Glutamatergic neuron (in vitro differentiated cells): ENCODE data around the gene SLC9A3. TPM values are rescaled to one million over a fixed set of nuclear protein-coding genes. Genes with fewer than 3 reads are reported as not detected.

Source experiments
- DNase-seq: peaks from one replicate; pipeline ENCODE4 v3.0.0; 2022
- H3K27ac Mint-ChIP-seq: one replicate; pipeline ENCODE4 v1.8.0; 2020; ENCODE audit warnings: mild to moderate bottlenecking, mixed read lengths, inconsistent platforms; ENCODE audit not compliant: unreplicated experiment
- H3K27me3 Mint-ChIP-seq: one replicate; pipeline ENCODE4 v1.8.0; 2020; ENCODE audit warnings: mild to moderate bottlenecking, moderate library complexity, mixed read lengths, inconsistent platforms; ENCODE audit not compliant: unreplicated experiment
- H3K36me3 Mint-ChIP-seq: one replicate; pipeline ENCODE4 v1.8.0; 2020; ENCODE audit warnings: mild to moderate bottlenecking, mixed read lengths, inconsistent platforms; ENCODE audit not compliant: unreplicated experiment
- H3K4me1 Mint-ChIP-seq: one replicate; pipeline ENCODE4 v1.8.0; 2020; ENCODE audit warnings: mild to moderate bottlenecking, low read depth, mixed read lengths, inconsistent platforms; ENCODE audit not compliant: unreplicated experiment
- H3K4me3 Mint-ChIP-seq: one replicate; pipeline ENCODE4 v1.8.0; 2020; ENCODE audit warnings: mild to moderate bottlenecking, mixed read lengths, inconsistent platforms; ENCODE audit not compliant: unreplicated experiment
- H3K9me3 Mint-ChIP-seq: one replicate; pipeline ENCODE4 v1.8.0; 2020; ENCODE audit warnings: mild to moderate bottlenecking, moderate library complexity, mixed read lengths, inconsistent platforms; ENCODE audit not compliant: unreplicated experiment
- total RNA-seq: library from RNA; stranded (reverse); fragmentation: NEBNext Ultra II Directional; extraction: Animal tissue kit (Norgen Biotek cat#: 25700); gene quantifications from one replicate; pipeline ENCODE4 v1.2.1, GENCODE V29; 2021; ENCODE audit not compliant: unreplicated experiment
- TF ChIP-seq, protein P1 (sequence below): fragments of 200-600 bp; sonication (generic); IDR thresholded peaks from one replicate; pipeline ENCODE4 v1.5.0; 2021; ENCODE audit not compliant: partially characterized antibody, unreplicated experiment

The SLC9A3 gene
- total RNA-seq, 1 donor from 2014 or later = 1.1 TPM

DNA sequence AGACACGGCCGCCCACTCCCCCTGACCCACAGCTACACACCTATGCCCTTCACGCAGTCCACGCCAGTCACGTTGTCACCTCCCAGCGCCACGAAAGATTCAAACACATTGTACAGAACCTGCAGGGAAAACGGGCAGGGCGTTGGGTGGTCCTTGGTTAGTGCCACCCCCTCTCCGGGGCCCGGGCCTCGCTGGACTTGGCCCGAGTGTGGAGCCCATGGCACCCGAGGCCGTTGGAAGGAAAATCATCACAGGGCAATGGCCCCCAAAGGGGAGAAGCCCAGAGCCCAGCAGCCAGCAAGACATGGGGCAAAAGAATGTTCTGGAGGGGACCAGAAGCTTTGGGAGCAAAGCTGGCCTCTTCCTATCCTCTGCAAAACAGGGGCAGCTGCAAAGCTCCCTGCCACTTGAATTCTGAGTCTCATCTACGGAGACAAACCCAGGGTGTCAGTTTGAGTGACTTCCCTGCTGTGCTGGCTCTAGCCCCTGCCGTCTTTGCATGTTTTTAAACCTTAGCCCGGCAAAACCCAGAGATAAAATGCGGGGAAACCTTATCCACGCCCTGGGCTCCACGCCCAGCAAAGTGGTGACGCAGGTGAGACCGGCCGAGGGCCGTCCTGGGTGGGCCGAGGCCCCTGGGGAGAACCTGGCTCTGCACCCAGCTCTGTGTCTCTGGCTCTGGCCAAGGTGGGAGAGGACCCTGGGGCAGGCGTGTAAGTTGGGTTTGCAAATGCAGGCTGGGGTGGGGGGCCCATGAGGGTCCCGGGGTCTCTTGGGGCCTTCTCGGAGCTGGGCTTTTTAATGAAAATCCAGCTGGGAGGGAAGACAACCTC is 38.9 kb downstream of the SLC9A3 start:
- TF ChIP-seq, protein P1, sequence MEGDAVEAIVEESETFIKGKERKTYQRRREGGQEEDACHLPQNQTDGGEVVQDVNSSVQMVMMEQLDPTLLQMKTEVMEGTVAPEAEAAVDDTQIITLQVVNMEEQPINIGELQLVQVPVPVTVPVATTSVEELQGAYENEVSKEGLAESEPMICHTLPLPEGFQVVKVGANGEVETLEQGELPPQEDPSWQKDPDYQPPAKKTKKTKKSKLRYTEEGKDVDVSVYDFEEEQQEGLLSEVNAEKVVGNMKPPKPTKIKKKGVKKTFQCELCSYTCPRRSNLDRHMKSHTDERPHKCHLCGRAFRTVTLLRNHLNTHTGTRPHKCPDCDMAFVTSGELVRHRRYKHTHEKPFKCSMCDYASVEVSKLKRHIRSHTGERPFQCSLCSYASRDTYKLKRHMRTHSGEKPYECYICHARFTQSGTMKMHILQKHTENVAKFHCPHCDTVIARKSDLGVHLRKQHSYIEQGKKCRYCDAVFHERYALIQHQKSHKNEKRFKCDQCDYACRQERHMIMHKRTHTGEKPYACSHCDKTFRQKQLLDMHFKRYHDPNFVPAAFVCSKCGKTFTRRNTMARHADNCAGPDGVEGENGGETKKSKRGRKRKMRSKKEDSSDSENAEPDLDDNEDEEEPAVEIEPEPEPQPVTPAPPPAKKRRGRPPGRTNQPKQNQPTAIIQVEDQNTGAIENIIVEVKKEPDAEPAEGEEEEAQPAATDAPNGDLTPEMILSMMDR = no peak
- Mint-ChIP-seq H3K9me3 (no peaks in the 10 kb centered on the region), H3K4me3 (no peak overlapping the region), H3K4me1 (no peaks in the 10 kb centered on the region), H3K27ac (no peak overlapping the region), H3K36me3 (no peaks in the 10 kb centered on the region), H3K27me3 (peaks cover 3% of the 10 kb centered on the region)
- DNase-seq = no peak

GRCh38 chr5:484556-484955 is 39.7 kb downstream of the SLC9A3 start:
- H3K4me3 Mint-ChIP-seq = no peak overlapping the region

GRCh38 chr5:483434-484140 is 40.7 kb downstream of the SLC9A3 start:
- peaks cover 3% of the 10 kb centered on the region for H3K27me3 Mint-ChIP-seq

More at GRCh38 chr5:484556-484955, 39.7 kb downstream of the SLC9A3 start:
- H3K27ac Mint-ChIP-seq = no peak overlapping the region
- no peak for DNase-seq
- H3K27me3 Mint-ChIP-seq = peaks cover 3% of the 10 kb centered on the region
- no peaks in the 10 kb centered on the region for H3K9me3 Mint-ChIP-seq
- H3K4me1 Mint-ChIP-seq = no peaks in the 10 kb centered on the region
- TF ChIP-seq, protein P1 = no peak
- H3K36me3 Mint-ChIP-seq = no peaks in the 10 kb centered on the region

DNA sequence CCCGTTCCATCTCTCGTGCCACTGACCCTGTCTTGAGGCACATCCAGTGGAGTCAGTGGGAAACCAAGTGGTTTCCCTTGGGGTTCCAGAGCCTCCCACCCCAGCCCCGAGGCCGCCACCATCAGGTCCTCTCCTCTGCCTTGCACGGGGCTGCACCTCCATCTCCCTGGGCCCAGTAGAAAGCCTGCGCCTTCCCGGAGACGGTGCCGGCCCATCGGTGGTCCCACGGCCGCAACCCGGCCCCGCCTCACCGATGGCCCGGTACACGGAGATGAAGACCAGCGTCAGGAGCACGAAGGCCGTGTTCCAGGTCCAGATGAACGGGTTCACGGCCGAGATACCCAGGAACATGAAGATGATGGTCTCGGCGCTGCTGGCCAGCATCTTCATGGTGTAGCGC is 41.2 kb downstream of the SLC9A3 start:
- H3K27me3 Mint-ChIP-seq = peaks cover 2% of the 10 kb centered on the region
- no peaks in the 10 kb centered on the region for H3K36me3 Mint-ChIP-seq
- H3K9me3 Mint-ChIP-seq = no peaks in the 10 kb centered on the region
- TF ChIP-seq, protein P1 = no peak
- no peak overlapping the region for H3K4me3 Mint-ChIP-seq
- H3K4me1 Mint-ChIP-seq = no peaks in the 10 kb centered on the region
- H3K27ac Mint-ChIP-seq = no peak overlapping the region
- no peak for DNase-seq

More at GRCh38 chr5:483434-484140, 40.7 kb downstream of the SLC9A3 start:
- TF ChIP-seq, protein P1 = no peak
- DNase-seq = no peak
- H3K36me3 Mint-ChIP-seq = no peaks in the 10 kb centered on the region
- H3K4me3 Mint-ChIP-seq = no peak overlapping the region
- H3K27ac Mint-ChIP-seq = no peak overlapping the region
- H3K4me1 Mint-ChIP-seq = no peaks in the 10 kb centered on the region
- no peaks in the 10 kb centered on the region for H3K9me3 Mint-ChIP-seq

DNA sequence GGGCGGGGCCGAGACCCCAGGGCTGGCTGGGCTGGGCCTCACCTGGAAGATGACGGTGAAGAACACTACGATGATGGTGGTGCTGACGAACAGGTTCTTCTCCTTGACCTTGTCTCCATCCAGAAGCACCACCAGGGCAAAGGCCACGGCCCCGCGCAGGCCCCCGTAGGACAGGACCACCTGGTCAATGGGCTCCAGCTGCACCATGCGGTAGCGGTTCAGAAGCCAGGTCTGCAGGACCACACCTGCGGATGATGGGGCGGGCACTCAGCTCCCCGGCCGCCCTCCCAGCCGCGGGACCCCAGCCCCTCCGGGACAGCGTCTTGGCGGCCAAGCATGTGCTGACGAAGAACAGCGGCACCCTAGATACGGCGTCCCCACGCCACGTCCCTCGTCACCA is 41.7 kb downstream of the SLC9A3 start:
- H3K36me3 Mint-ChIP-seq = no peaks in the 10 kb centered on the region
- no peaks in the 10 kb centered on the region for H3K4me1 Mint-ChIP-seq
- DNase-seq = no peak
- H3K27ac Mint-ChIP-seq = no peak overlapping the region
- H3K4me3 Mint-ChIP-seq = no peak overlapping the region
- peaks cover 3% of the 10 kb centered on the region for H3K27me3 Mint-ChIP-seq
- no peaks in the 10 kb centered on the region for H3K9me3 Mint-ChIP-seq
- TF ChIP-seq, protein P1 = no peak
